GM12878 (cell line): ENCODE data around the gene WDR75. TPM values are rescaled to one million over a fixed set of nuclear protein-coding genes. Genes with fewer than 3 reads are reported as not detected.

Experiments
- ATAC-seq: fragments of 200-7000 bp; cut with Tn5 transposase; 3 replicates; pipeline ENCODE4 v1.9.1; 2020; ENCODE audit warnings: mild to moderate bottlenecking, moderate library complexity
- BruUV-seq: library from RNA; stranded (reverse); fragments of 400-500 nt; replicated peaks from 2 replicates; lab custom pipeline; 2021; lab: Mats Ljungman, UMichigan
- CTCF ChIA-PET: fragments of 300-600 bp; sonication (Branson Sonifier 250); formaldehyde crosslinking; extraction: SDS; loops from one replicate; lab custom pipeline; 2021; ENCODE audit warnings: inconsistent platforms; lab: Yijun Ruan, JAX
- POLR2A ChIA-PET: fragments of 350-600 bp; formaldehyde crosslinking; extraction: SDS; loops from one replicate; lab custom pipeline; 2021; ENCODE audit warnings: inconsistent platforms; lab: Charles Lee
- RAD21 ChIA-PET: fragments of 300-600 bp; sonication (Branson Sonifier 250); formaldehyde crosslinking; loops from one replicate; lab custom pipeline; 2023; ENCODE audit warnings: antibody characterized with exemption; ENCODE audit not compliant: unreplicated experiment; lab: Charles Lee
- SMC1A ChIA-PET: fragments of 300-600 bp; sonication (Branson Sonifier 250); formaldehyde crosslinking; loops from one replicate; lab custom pipeline; 2023; ENCODE audit not compliant: unreplicated experiment, uncharacterized antibody; lab: Charles Lee
- DNase-seq: peaks from one replicate; pipeline ENCODE4 v3.0.0-alpha.2; 2011; ENCODE audit warnings: low read depth, low spot score
- FAIRE-seq: peaks from 3 replicates; lab custom pipeline; 2011; peaks lifted over from hg19 to GRCh38; lab: Jason Lieb, UNC
- H2AFZ ChIP-seq: 2 replicates; pipeline ENCODE4 v1.6.0; 2011; ENCODE audit warnings: low read depth, low read length, control low read depth; ENCODE audit not compliant: control insufficient read depth
- H3K27ac ChIP-seq: 2 replicates; pipeline ENCODE4 v1.5.1; 2011; ENCODE audit warnings: control low read depth; ENCODE audit not compliant: control insufficient read depth, insufficient read depth
- H3K27me3 ChIP-seq, 2 experiments: replicated peaks in 1 of 2; 2 replicates each; pipeline versions ENCODE4 v1.6.0 to v1.6.1; 2011; ENCODE audit warnings: low read length in 1 of 2; ENCODE audit not compliant: control insufficient read depth in 2 of 2, insufficient read depth in 2 of 2
- H3K36me3 ChIP-seq, 2 experiments: 2 replicates each; pipeline ENCODE4 v1.5.1; 2011; ENCODE audit warnings: low read length in 1 of 2; ENCODE audit not compliant: control insufficient read depth in 2 of 2, insufficient read depth in 2 of 2
- H3K4me1 ChIP-seq: 2 replicates; pipeline ENCODE4 v1.6.1; 2011; ENCODE audit warnings: mild to moderate bottlenecking, low read length, moderate library complexity, mixed read lengths; ENCODE audit not compliant: control insufficient read depth, insufficient read depth
- H3K4me2 ChIP-seq: 2 replicates; pipeline ENCODE4 v1.6.0; 2011; ENCODE audit warnings: control low read depth; ENCODE audit not compliant: control insufficient read depth, insufficient read depth
- H3K4me3 ChIP-seq: fragments of 200-600 bp; sonication (generic); 2 replicates; pipeline ENCODE4 v1.5.1; 2016
- H3K79me2 ChIP-seq: 2 replicates; pipeline ENCODE4 v1.6.0; 2011; ENCODE audit warnings: low read length; ENCODE audit not compliant: control insufficient read depth, insufficient read depth
- H3K9ac ChIP-seq: 2 replicates; pipeline ENCODE4 v1.8.0; 2011; ENCODE audit warnings: low read length, control low read depth, mixed read lengths; ENCODE audit not compliant: control insufficient read depth, insufficient read depth
- H3K9me3 ChIP-seq: replicated peaks from 3 replicates; pipeline ENCODE4 v1.5.1; 2011; ENCODE audit warnings: mild to moderate bottlenecking, low read length; ENCODE audit not compliant: control insufficient read depth, insufficient read depth
- H4K20me1 ChIP-seq: 2 replicates; pipeline ENCODE4 v1.6.0; 2011; ENCODE audit not compliant: control insufficient read depth, insufficient read depth
- CBX5 ChIP-seq: sonication (generic); IDR thresholded peaks from 2 replicates; pipeline ENCODE4 v1.6.1; 2016; ENCODE audit warnings: low read depth, moderate library complexity, mild to moderate bottlenecking, inconsistent platforms
- CEBPB ChIP-seq, 2 experiments: fragments of 150-350 bp in 1 of 2; IDR thresholded peaks; 2 replicates each; pipeline ENCODE4 v1.6.1; 2012 to 2014; ENCODE audit warnings: low read depth in 2 of 2, low read length in 2 of 2, borderline replicate concordance in 1 of 2, inconsistent platforms in 1 of 2
- ESRRA ChIP-seq: IDR thresholded peaks from 2 replicates; pipeline ENCODE4 v1.6.1; 2012; ENCODE audit warnings: mild to moderate bottlenecking, low read length, improper control_type of control experiment
- ETV6 ChIP-seq, 2 experiments: fragments of 450-650 bp in 1 of 2; IDR thresholded peaks in 1 of 2; conservative IDR thresholded peaks in 1 of 2; 2 replicates each; pipeline ENCODE4 v1.6.1; 2014; ENCODE audit warnings: antibody characterized with exemption in 1 of 2, borderline replicate concordance in 1 of 2, low read depth in 1 of 2, mild to moderate bottlenecking in 1 of 2, moderate library complexity in 1 of 2
- KDM1A ChIP-seq: fragments of 200-600 bp; sonication (generic); IDR thresholded peaks from 2 replicates; pipeline ENCODE4 v1.6.1; 2016; ENCODE audit warnings: borderline replicate concordance
- NBN ChIP-seq: fragments of 450-650 bp; IDR thresholded peaks from 2 replicates; pipeline ENCODE4 v1.6.1; 2016
- NFYA ChIP-seq: IDR thresholded peaks from 2 replicates; pipeline ENCODE4 v1.6.1; 2011; ENCODE audit warnings: low read depth, mild to moderate bottlenecking, low read length, improper control_type of control experiment, borderline replicate concordance
- NR2F1 ChIP-seq: fragments of 450-650 bp; conservative IDR thresholded peaks from 2 replicates; pipeline ENCODE4 v1.6.1; 2017; ENCODE audit warnings: mild to moderate bottlenecking
- POU2F2 ChIP-seq: IDR thresholded peaks from 3 replicates; pipeline ENCODE4 v1.6.1; 2011; ENCODE audit warnings: low read depth, mild to moderate bottlenecking, low read length, borderline replicate concordance
- RCOR1 ChIP-seq: conservative IDR thresholded peaks from 2 replicates; pipeline ENCODE4 v1.6.1; 2012; ENCODE audit warnings: low read depth, low read length, improper control_type of control experiment
- SUZ12 ChIP-seq: fragments of 200-600 bp; sonication (generic); IDR thresholded peaks from one replicate; pipeline ENCODE4 v1.6.1; 2018; ENCODE audit warnings: antibody characterized with exemption, mild to moderate bottlenecking; ENCODE audit not compliant: unreplicated experiment
- ZNF622 ChIP-seq: fragments of 450-650 bp; IDR thresholded peaks from 2 replicates; pipeline ENCODE4 v1.6.1; 2017; ENCODE audit warnings: mild to moderate bottlenecking, inconsistent platforms
- WGBS: methylation state at CpG from one replicate; pipeline ENCODE4 v1.1.6; 2016; ENCODE audit warnings: low lambda C conversion rate; ENCODE audit not compliant: insufficient replicate concordance, insufficient coverage; ENCODE audit errors: missing lambda C conversion rate; 5-methylcytosine and 5-hydroxymethylcytosine counted together
- in situ Hi-C: fragments of 300-500 bp; cut with MboI; formaldehyde crosslinking; loops from 9 replicates; pipeline ENCODE4 v1.14.3; 2018; ENCODE audit warnings: mixed read lengths
- intact Hi-C: fragments of 100-400 bp; cut with micrococcal nuclease; formaldehyde crosslinking; loops from one replicate; pipeline ENCODE4 v1.14.2; 2022; ENCODE audit not compliant: unreplicated experiment
- polyA plus RNA-seq, 11 experiments: library from polyadenylated mRNA; depleted of rRNA in 4 of 11; unstranded in 6 of 11; stranded (reverse) in 5 of 11; fragments of >200 nt; fragmentation: Nextera tagmentation in 4 of 11; fragmentation: Illumina TruSeq in 1 of 11; extraction: Ambion mirVana in 4 of 11; extraction: Trizol in 1 of 11; gene quantifications; 1 replicate in 1 of 11; 2 replicates in 10 of 11; pipeline versions ENCODE4 v1.2.1 to v1.2.3, GENCODE V29; 2011 to 2016; ENCODE audit warnings: inconsistent platforms in 2 of 11, missing spikeins in 2 of 11, low read depth in 1 of 11
- total RNA-seq, 4 experiments: library from RNA; depleted of rRNA in 3 of 4; stranded (reverse); fragments of >200 nt in 3 of 4; fragmentation: Illumina TruSeq in 1 of 4; extraction: Trizol in 1 of 4; gene quantifications; 2 replicates each; pipeline versions ENCODE4 v1.2.1 to v1.2.3, GENCODE V29; 2013 to 2021
- TF ChIP-seq, protein P1 (sequence below): IDR thresholded peaks from 2 replicates; pipeline ENCODE4 v1.6.1; 2012; ENCODE audit warnings: mild to moderate bottlenecking, low read depth, low read length
- TF ChIP-seq, protein P2 (sequence below): IDR thresholded peaks from 2 replicates; pipeline ENCODE4 v1.6.1; 2011; ENCODE audit warnings: borderline replicate concordance, low read depth, mild to moderate bottlenecking, moderate library complexity, mixed read lengths, low read length; ENCODE audit not compliant: insufficient read depth; ENCODE audit errors: extremely low read length

Gene WDR75
- total and polyA plus RNA-seq, 10 of the 15 experiments (the other 5 are each of a cell fraction or from before 2014, with no cell fraction given): 53.1 to 98.5 (median 71.5) TPM

DNA sequence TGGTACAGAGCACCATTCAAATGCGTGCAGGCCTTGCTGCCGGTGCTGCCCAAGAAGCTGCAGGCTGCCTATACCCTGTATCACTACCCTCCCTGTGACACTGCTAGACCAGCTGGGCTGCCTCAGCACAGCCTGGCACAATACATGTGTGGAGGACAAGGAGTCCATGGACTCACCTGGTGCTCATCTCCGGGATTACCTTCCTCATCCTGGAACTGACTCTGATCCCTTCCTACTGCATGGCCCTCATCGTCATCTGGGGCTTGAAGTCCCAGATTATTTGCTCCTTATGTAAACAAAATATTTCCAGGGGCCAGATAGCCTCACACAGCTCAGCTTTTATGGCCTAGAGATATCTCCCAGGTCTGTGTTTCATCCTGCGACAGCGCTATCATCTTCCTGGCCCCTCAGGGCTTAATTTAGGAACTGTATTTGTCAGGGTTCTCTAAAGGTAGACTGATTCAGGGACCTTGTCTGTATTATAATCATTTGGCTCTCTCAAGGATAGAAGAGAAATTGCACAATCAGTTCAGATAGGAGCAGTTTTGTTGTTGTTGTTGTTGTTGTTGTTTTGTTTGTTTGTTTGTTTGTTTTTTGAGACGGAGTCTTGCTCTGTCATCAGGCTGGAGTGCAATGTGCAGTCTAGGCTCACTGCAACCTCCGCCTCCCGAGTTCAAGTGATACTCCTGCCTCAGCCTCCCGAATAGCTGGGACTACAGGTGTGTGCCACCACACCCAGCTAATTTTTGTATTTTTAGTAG lies 42.9 kb downstream of the WDR75 start:
- H3K4me1 ChIP-seq: no peaks in the 10 kb centered on the region
- no peak for TF ChIP-seq NFYA
- no peak for TF ChIP-seq RCOR1
- TF ChIP-seq, protein P1, sequence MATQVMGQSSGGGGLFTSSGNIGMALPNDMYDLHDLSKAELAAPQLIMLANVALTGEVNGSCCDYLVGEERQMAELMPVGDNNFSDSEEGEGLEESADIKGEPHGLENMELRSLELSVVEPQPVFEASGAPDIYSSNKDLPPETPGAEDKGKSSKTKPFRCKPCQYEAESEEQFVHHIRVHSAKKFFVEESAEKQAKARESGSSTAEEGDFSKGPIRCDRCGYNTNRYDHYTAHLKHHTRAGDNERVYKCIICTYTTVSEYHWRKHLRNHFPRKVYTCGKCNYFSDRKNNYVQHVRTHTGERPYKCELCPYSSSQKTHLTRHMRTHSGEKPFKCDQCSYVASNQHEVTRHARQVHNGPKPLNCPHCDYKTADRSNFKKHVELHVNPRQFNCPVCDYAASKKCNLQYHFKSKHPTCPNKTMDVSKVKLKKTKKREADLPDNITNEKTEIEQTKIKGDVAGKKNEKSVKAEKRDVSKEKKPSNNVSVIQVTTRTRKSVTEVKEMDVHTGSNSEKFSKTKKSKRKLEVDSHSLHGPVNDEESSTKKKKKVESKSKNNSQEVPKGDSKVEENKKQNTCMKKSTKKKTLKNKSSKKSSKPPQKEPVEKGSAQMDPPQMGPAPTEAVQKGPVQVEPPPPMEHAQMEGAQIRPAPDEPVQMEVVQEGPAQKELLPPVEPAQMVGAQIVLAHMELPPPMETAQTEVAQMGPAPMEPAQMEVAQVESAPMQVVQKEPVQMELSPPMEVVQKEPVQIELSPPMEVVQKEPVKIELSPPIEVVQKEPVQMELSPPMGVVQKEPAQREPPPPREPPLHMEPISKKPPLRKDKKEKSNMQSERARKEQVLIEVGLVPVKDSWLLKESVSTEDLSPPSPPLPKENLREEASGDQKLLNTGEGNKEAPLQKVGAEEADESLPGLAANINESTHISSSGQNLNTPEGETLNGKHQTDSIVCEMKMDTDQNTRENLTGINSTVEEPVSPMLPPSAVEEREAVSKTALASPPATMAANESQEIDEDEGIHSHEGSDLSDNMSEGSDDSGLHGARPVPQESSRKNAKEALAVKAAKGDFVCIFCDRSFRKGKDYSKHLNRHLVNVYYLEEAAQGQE: no peak
- no peak for TF ChIP-seq CBX5
- TF ChIP-seq KDM1A: no peak
- TF ChIP-seq NR2F1: no peak
- TF ChIP-seq ESRRA: no peak
- TF ChIP-seq POU2F2: no peak
- no peak for TF ChIP-seq CEBPB (IDR thresholded peaks at IDR 0.05; ENCODE audit: borderline replicate concordance in 1 of 2, low read depth in 2 of 2, low read length in 2 of 2)
- TF ChIP-seq SUZ12: no peak
- TF ChIP-seq NBN: no peak
- TF ChIP-seq ETV6 (conservative IDR thresholded peaks at IDR 0.05 in 1 of 2, IDR thresholded peaks at IDR 0.05 in 1 of 2; ENCODE audit: borderline replicate concordance in 1 of 2, low read depth in 1 of 2): no peak
- TF ChIP-seq, protein P2, sequence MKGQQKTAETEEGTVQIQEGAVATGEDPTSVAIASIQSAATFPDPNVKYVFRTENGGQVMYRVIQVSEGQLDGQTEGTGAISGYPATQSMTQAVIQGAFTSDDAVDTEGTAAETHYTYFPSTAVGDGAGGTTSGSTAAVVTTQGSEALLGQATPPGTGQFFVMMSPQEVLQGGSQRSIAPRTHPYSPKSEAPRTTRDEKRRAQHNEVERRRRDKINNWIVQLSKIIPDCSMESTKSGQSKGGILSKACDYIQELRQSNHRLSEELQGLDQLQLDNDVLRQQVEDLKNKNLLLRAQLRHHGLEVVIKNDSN: no peak
- no peak for TF ChIP-seq ZNF622
- FAIRE-seq (no peak), DNase-seq (no peak), ATAC-seq (no peak)
- H3K4me2 ChIP-seq: no peak overlapping the region
- H4K20me1 ChIP-seq: no peaks in the 10 kb centered on the region
- H3K27me3 ChIP-seq: no peaks in the 10 kb centered on the region
- ChIA-PET SMC1A (interaction anchor here (1.7 kb wide), 1 partner anchor 10 kb away, joined by 4 read pairs; no protein-coding TSS in a partner anchor), CTCF (no interaction called here), RAD21 (no interaction called here), POLR2A (no interaction called here)
- no peak overlapping the region for H2AFZ ChIP-seq
- BruUV-seq: no TSS peak
- H3K27ac ChIP-seq: no peak overlapping the region
- H3K9ac ChIP-seq: no peak overlapping the region
- no peaks in the 10 kb centered on the region for H3K79me2 ChIP-seq
- 76% methylated on average over 10 of the region's 10 CpGs for WGBS
- in situ Hi-C loops: no loop called here
- no peaks in the 10 kb centered on the region for H3K36me3 ChIP-seq
- no peaks in the 10 kb centered on the region for H3K9me3 ChIP-seq
- intact Hi-C loops: no loop called here
- H3K4me3 ChIP-seq: no peak overlapping the region
